HCT116 (cell line): ENCODE results near the gene HPS3.

ENCODE experiments used
- CEBPB ChIP-seq: IDR thresholded peaks from 2 replicates; pipeline ENCODE4 v1.6.1; 2012; ENCODE audit warnings: low read depth
- EZH2 ChIP-seq: fragments of 200-600 bp; sonication (generic); IDR thresholded peaks from 2 replicates; pipeline ENCODE4 v1.6.1; 2017; ENCODE audit warnings: antibody characterized with exemption, mixed run types
- POLR2A ChIP-seq: IDR thresholded peaks from 2 replicates; pipeline ENCODE4 v1.7.0; 2011; ENCODE audit warnings: borderline replicate concordance; ENCODE audit not compliant: insufficient read depth, insufficient read length; ENCODE audit errors: extremely low read depth
- POLR2AphosphoS5 ChIP-seq: IDR thresholded peaks from 2 replicates; pipeline ENCODE4 v1.6.1; 2011; ENCODE audit warnings: mild to moderate bottlenecking, low read depth, low read length, moderate library complexity
- YY1 ChIP-seq: IDR thresholded peaks from 2 replicates; pipeline ENCODE4 v1.6.1; 2011; ENCODE audit warnings: low read length, low read depth, moderate library complexity, mild to moderate bottlenecking; ENCODE audit not compliant: insufficient replicate concordance; ENCODE audit errors: extremely low read depth
- TF ChIP-seq, protein P1 (sequence below): IDR thresholded peaks from 2 replicates; pipeline ENCODE4 v1.6.1; 2012
- TF ChIP-seq, protein P2 (sequence below), 3 experiments: fragments of 200-600 bp in 1 of 3; sonication (generic) in 1 of 3; IDR thresholded peaks in 2 of 3; conservative IDR thresholded peaks in 1 of 3; 2 replicates each; pipeline ENCODE4 v1.5.1; 2012 to 2017; ENCODE audit warnings: low read depth in 2 of 3, low read length in 2 of 3, antibody characterized with exemption in 1 of 3, borderline replicate concordance in 1 of 3, control low read depth in 1 of 3, mild to moderate bottlenecking in 1 of 3, mixed read lengths in 1 of 3, mixed run types in 1 of 3, moderate library complexity in 1 of 3; ENCODE audit not compliant: insufficient read depth in 1 of 3
- TF ChIP-seq, protein P3 (sequence below): IDR thresholded peaks from 2 replicates; pipeline ENCODE4 v1.6.1; 2011; ENCODE audit warnings: mild to moderate bottlenecking, low read length, moderate library complexity; ENCODE audit not compliant: insufficient replicate concordance; ENCODE audit errors: extremely low read depth
- TF ChIP-seq, protein P4 (sequence below): IDR thresholded peaks from 2 replicates; pipeline ENCODE4 v1.6.1; 2012; ENCODE audit warnings: low read depth

DNA sequence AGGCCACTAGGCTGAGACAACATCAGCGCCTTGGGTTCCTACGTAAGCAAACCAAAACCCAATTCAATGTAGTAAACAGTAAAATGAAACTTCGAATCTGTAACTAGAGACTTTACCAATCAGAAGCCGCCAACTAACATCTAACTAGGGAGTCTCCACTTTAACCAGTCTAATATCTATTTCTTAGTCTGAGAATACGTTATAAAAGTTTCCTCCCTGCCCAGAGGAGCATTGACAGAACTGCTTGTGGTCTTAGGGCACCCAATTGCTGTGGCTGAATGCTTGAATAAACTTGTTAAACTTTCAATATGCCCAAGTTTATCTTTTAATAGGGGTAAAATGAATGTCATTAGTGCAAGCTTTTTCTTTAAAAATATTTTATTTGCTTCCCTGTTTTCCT is 87.9 kb downstream of the HPS3 start:
- TF ChIP-seq CEBPB (no peak), EZH2 (no peak), POLR2A (no peak), YY1 (no peak), POLR2AphosphoS5 (no peak)
- TF ChIP-seq, protein P1, sequence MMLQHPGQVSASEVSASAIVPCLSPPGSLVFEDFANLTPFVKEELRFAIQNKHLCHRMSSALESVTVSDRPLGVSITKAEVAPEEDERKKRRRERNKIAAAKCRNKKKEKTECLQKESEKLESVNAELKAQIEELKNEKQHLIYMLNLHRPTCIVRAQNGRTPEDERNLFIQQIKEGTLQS, result no peak
- TF ChIP-seq, protein P2, sequence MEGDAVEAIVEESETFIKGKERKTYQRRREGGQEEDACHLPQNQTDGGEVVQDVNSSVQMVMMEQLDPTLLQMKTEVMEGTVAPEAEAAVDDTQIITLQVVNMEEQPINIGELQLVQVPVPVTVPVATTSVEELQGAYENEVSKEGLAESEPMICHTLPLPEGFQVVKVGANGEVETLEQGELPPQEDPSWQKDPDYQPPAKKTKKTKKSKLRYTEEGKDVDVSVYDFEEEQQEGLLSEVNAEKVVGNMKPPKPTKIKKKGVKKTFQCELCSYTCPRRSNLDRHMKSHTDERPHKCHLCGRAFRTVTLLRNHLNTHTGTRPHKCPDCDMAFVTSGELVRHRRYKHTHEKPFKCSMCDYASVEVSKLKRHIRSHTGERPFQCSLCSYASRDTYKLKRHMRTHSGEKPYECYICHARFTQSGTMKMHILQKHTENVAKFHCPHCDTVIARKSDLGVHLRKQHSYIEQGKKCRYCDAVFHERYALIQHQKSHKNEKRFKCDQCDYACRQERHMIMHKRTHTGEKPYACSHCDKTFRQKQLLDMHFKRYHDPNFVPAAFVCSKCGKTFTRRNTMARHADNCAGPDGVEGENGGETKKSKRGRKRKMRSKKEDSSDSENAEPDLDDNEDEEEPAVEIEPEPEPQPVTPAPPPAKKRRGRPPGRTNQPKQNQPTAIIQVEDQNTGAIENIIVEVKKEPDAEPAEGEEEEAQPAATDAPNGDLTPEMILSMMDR (IDR thresholded peaks at IDR 0.05 in 2 of 3, conservative IDR thresholded peaks at IDR 0.05 in 1 of 3; ENCODE audit: borderline replicate concordance in 1 of 3, insufficient read depth in 1 of 3, low read depth in 2 of 3, low read length in 2 of 3), result no peak
- TF ChIP-seq, protein P3, sequence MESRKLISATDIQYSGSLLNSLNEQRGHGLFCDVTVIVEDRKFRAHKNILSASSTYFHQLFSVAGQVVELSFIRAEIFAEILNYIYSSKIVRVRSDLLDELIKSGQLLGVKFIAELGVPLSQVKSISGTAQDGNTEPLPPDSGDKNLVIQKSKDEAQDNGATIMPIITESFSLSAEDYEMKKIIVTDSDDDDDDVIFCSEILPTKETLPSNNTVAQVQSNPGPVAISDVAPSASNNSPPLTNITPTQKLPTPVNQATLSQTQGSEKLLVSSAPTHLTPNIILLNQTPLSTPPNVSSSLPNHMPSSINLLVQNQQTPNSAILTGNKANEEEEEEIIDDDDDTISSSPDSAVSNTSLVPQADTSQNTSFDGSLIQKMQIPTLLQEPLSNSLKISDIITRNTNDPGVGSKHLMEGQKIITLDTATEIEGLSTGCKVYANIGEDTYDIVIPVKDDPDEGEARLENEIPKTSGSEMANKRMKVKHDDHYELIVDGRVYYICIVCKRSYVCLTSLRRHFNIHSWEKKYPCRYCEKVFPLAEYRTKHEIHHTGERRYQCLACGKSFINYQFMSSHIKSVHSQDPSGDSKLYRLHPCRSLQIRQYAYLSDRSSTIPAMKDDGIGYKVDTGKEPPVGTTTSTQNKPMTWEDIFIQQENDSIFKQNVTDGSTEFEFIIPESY, result no peak
- TF ChIP-seq, protein P4, sequence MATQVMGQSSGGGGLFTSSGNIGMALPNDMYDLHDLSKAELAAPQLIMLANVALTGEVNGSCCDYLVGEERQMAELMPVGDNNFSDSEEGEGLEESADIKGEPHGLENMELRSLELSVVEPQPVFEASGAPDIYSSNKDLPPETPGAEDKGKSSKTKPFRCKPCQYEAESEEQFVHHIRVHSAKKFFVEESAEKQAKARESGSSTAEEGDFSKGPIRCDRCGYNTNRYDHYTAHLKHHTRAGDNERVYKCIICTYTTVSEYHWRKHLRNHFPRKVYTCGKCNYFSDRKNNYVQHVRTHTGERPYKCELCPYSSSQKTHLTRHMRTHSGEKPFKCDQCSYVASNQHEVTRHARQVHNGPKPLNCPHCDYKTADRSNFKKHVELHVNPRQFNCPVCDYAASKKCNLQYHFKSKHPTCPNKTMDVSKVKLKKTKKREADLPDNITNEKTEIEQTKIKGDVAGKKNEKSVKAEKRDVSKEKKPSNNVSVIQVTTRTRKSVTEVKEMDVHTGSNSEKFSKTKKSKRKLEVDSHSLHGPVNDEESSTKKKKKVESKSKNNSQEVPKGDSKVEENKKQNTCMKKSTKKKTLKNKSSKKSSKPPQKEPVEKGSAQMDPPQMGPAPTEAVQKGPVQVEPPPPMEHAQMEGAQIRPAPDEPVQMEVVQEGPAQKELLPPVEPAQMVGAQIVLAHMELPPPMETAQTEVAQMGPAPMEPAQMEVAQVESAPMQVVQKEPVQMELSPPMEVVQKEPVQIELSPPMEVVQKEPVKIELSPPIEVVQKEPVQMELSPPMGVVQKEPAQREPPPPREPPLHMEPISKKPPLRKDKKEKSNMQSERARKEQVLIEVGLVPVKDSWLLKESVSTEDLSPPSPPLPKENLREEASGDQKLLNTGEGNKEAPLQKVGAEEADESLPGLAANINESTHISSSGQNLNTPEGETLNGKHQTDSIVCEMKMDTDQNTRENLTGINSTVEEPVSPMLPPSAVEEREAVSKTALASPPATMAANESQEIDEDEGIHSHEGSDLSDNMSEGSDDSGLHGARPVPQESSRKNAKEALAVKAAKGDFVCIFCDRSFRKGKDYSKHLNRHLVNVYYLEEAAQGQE, result no peak
